Smooth muscle cell of bladder (primary cell): ENCODE results near the gene TRMT13. TPM values are rescaled to one million over a fixed set of nuclear protein-coding genes. Genes with fewer than 3 reads are reported as not detected.

ENCODE experiments used
- total RNA-seq: library from RNA; depleted of rRNA; stranded (reverse); fragments of >200 nt; gene quantifications from 2 replicates; pipeline ENCODE4 v1.2.3, GENCODE V29; 2014

TRMT13 gene
- total RNA-seq = 9.7 and 16.6 TPM in 2 replicates

DNA sequence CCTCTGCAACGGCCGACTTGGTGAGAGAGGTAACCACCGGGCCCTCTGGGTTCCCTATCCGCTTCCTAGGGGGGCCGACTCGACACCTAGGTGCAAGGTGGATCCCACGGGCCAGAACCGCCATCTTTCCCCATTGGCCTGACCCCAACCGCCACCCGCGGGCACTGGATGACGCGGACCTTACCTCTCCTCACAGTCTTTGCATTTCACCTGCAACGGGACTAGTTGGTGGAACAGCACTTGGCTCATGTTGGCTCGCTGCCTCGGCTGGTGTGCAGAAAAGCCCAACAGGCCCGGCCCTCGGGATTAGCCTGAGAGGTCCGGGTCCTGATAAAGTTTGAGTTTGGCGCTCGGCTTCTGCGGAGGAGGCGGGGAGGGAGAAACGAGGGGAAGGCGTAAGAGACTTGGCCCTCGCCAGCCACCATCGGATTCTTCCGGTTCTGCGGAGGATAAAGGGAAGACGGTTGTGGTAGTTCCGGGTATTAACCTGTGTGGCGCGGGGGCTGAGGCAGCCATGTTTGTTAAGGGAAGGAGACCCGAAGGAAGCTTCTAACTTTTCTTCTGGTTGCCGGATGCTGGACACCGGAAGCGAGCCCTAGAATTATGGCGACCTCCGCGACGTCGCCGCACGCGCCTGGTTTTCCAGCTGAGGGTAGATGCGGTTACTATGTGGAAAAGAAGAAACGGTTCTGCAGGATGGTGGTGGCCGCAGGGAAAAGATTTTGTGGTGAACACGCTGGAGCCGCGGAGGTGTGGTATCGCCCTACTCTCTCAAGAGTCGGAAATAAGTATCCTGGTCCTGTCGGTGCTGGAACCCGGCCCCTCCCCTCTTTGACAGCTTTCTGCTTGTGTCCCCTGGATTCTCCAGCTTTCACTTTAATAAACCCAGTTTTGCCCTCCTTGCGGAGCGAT lies at the start of gene TRMT13, which contains the start of gene SASS6:
Gene TRMT13 (plus strand): TSS at position 598 of the 912 bp plus-strand sequence. CDS start 6 bp downstream, at position 604.
Gene SASS6 (minus strand): TSS at position 365 of the 912 bp plus-strand sequence. CDS start 116 bp downstream, at position 249.

GRCh38 chr1:100178091-100178490 lies 45.1 kb downstream of the TRMT13 start, which contains the start of gene LRRC39:
LRRC39 (minus strand) TSS chr1:100178256; CDS start chr1:100168516, 9,740 bp downstream.

Other genes with a start within 250 kb of the TRMT13 start
- gene SLC35A3, start 163.2 kb upstream of the TRMT13 start, total RNA-seq = 15.1 and 17.2 TPM in 2 replicates
- gene SASS6, start 233 bp upstream of the TRMT13 start, total RNA-seq = 1.1 and 1.4 TPM in 2 replicates
- gene LRRC39, start 45.1 kb downstream of the TRMT13 start, total RNA-seq = 0.28 and 0.46 TPM in 2 replicates
- 5.4 and 6.3 TPM in 2 replicates for gene DBT, start 116.7 kb downstream of the TRMT13 start, total RNA-seq
- gene RTCA, start 133.1 kb downstream of the TRMT13 start, total RNA-seq = 43.1 and 48.6 TPM in 2 replicates
- gene CDC14A, start 219.3 kb downstream of the TRMT13 start, total RNA-seq = 2.4 and 2.6 TPM in 2 replicates